Measurements from ENCODE around the gene MPZ.

GRCh38 chr1:161266202-161266601, 43.6 kb downstream of the MPZ start:
- TF ChIP-seq POLR2A (IDR thresholded peaks at IDR 0.05) (no peak), CTCF (IDR thresholded peaks at IDR 0.05) (no peak), POLR2AphosphoS5 (IDR thresholded peaks at IDR 0.05; ENCODE audit: insufficient read depth in 1 of 2, low read depth in 1 of 2) (no peak)

All from vagina (tissue), 2 donors.